Activated CD4-positive, alpha-beta memory T cell treated with anti-CD3 and anti-CD28 coated beads, Interleukin-2, amount 10 ng/mL, durations not matched to agents 7 days and 5 days (primary cell): ENCODE results near the gene COL16A1. TPM values are rescaled to one million over a fixed set of nuclear protein-coding genes. Genes with fewer than 3 reads are reported as not detected.

ENCODE experiments used
- CTCF ChIA-PET: fragments of 350-600 bp; sonication (Branson Sonifier 250); formaldehyde crosslinking; loops from one replicate; lab custom pipeline; 2021; ENCODE audit warnings: antibody characterized with exemption, inconsistent platforms; lab: Charles Lee
- POLR2A ChIA-PET: fragments of 350-600 bp; sonication (Branson Sonifier 250); formaldehyde crosslinking; loops from one replicate; lab custom pipeline; 2021; ENCODE audit warnings: antibody characterized with exemption; lab: Charles Lee
- DNase-seq: peaks from one replicate; pipeline ENCODE4 v3.0.0-alpha.2; 2020
- H3K27ac Mint-ChIP-seq: one replicate; pipeline ENCODE4 v1.8.0; 2021; ENCODE audit warnings: mild to moderate bottlenecking, mixed read lengths
- H3K27me3 Mint-ChIP-seq: one replicate; pipeline ENCODE4 v1.8.0; 2021; ENCODE audit warnings: mixed read lengths
- H3K36me3 Mint-ChIP-seq: one replicate; pipeline ENCODE4 v1.8.0; 2021; ENCODE audit warnings: low read depth, mixed read lengths
- H3K4me1 Mint-ChIP-seq: one replicate; pipeline ENCODE4 v1.8.0; 2021; ENCODE audit warnings: mixed read lengths
- H3K4me3 Mint-ChIP-seq: one replicate; pipeline ENCODE4 v1.8.0; 2021; ENCODE audit warnings: mild to moderate bottlenecking, mixed read lengths
- H3K9me3 Mint-ChIP-seq: one replicate; pipeline ENCODE4 v1.8.0; 2021; ENCODE audit warnings: mixed read lengths
- total RNA-seq, 2 experiments: library from RNA; stranded (reverse); gene quantifications; one replicate each; pipeline ENCODE4 v1.2.3, GENCODE V29; 2021

The COL16A1 gene
- total RNA-seq, 2 experiments from 2014 or later: not detected

- ChIA-PET POLR2A (interaction anchor here (0.9 to 1.0 kb wide), 2 partner anchors 40 to 44 kb away, joined by 3 to 4 read pairs; no protein-coding TSS in a partner anchor), CTCF (interaction anchor here (0.6 to 2.6 kb wide), 23 partner anchors 10 to 697 kb away, joined by 3 to 17 read pairs (median 4); partner anchors contain the start of genes ADGRB2, COL16A1 and PEF1)
- peaks cover 10% of the 10 kb centered on the region for H3K4me1 Mint-ChIP-seq
- no peak overlapping the region for H3K4me3 Mint-ChIP-seq
- no peaks in the 10 kb centered on the region for H3K9me3 Mint-ChIP-seq
- no peaks in the 10 kb centered on the region for H3K36me3 Mint-ChIP-seq
- peak; percentile 73 for DNase-seq
- H3K27ac Mint-ChIP-seq: no peak overlapping the region
- peaks cover 10% of the 10 kb centered on the region for H3K27me3 Mint-ChIP-seq
These were observed 41.5 kb upstream of the COL16A1 start for GRCh38 chr1:31745096-31745945.

GRCh38 chr1:31744165-31744888, 40.5 kb upstream of the COL16A1 start:
- peaks cover 10% of the 10 kb centered on the region for H3K27me3 Mint-ChIP-seq
- no peak for DNase-seq
- no peaks in the 10 kb centered on the region for H3K36me3 Mint-ChIP-seq
- ChIA-PET CTCF (interaction anchor here (1.3 to 2.6 kb wide), 6 partner anchors 14 to 80 kb away, joined by 4 to 17 read pairs (median 6); partner anchors contain the start of gene COL16A1), POLR2A (no interaction called here)
- H3K9me3 Mint-ChIP-seq: no peaks in the 10 kb centered on the region
- peaks cover 15% of the 10 kb centered on the region for H3K4me1 Mint-ChIP-seq
- no peak overlapping the region for H3K27ac Mint-ChIP-seq
- H3K4me3 Mint-ChIP-seq: no peak overlapping the region

GRCh38 chr1:31742462-31743212, 38.8 kb upstream of the COL16A1 start:
- DNase-seq: no peak
- Mint-ChIP-seq H3K4me1 (peaks cover 20% of the 10 kb centered on the region), H3K9me3 (no peaks in the 10 kb centered on the region), H3K27me3 (peaks cover 3% of the 10 kb centered on the region), H3K36me3 (no peaks in the 10 kb centered on the region), H3K4me3 (no peak overlapping the region), H3K27ac (no peak overlapping the region)
- ChIA-PET CTCF (interaction anchor here (1.1 kb wide), 1 partner anchor 25 kb away, joined by 3 read pairs; no protein-coding TSS in a partner anchor), POLR2A (no interaction called here)

GRCh38 chr1:31739346-31739745, 35.5 kb upstream of the COL16A1 start:
- CTCF ChIA-PET: interaction anchor here (1.0 kb wide), 1 partner anchor 78 kb away, joined by 3 read pairs; no protein-coding TSS in a partner anchor
- Mint-ChIP-seq H3K4me3 (peak overlapping the region; percentile 27), H3K36me3 (no peaks in the 10 kb centered on the region), H3K27me3 (peaks cover 2% of the 10 kb centered on the region), H3K4me1 (peaks cover 12% of the 10 kb centered on the region), H3K9me3 (no peaks in the 10 kb centered on the region), H3K27ac (peak overlapping the region; percentile 72)
- POLR2A ChIA-PET: interaction anchor here (1.5 kb wide), 1 partner anchor 11 kb away, joined by 4 read pairs; no protein-coding TSS in a partner anchor
- peak; percentile 72 for DNase-seq

GRCh38 chr1:31736675-31737074, 32.9 kb upstream of the COL16A1 start:
- Mint-ChIP-seq H3K4me3 (no peak overlapping the region), H3K27me3 (peaks cover 2% of the 10 kb centered on the region), H3K9me3 (no peaks in the 10 kb centered on the region), H3K36me3 (no peaks in the 10 kb centered on the region), H3K27ac (no peak overlapping the region), H3K4me1 (peaks cover 12% of the 10 kb centered on the region)
- ChIA-PET CTCF (no interaction called here), POLR2A (no interaction called here)
- DNase-seq: no peak

GRCh38 chr1:31735571-31735970, 31.8 kb upstream of the COL16A1 start:
- CTCF ChIA-PET: interaction anchor here (0.8 kb wide), 1 partner anchor 10 kb away, joined by 3 read pairs; no protein-coding TSS in a partner anchor
- POLR2A ChIA-PET: no interaction called here
- DNase-seq: no peak
- no peaks in the 10 kb centered on the region for H3K9me3 Mint-ChIP-seq
- no peak overlapping the region for H3K27ac Mint-ChIP-seq
- H3K27me3 Mint-ChIP-seq: peaks cover 2% of the 10 kb centered on the region
- no peaks in the 10 kb centered on the region for H3K36me3 Mint-ChIP-seq
- peaks cover 12% of the 10 kb centered on the region for H3K4me1 Mint-ChIP-seq
- H3K4me3 Mint-ChIP-seq: no peak overlapping the region

- H3K27ac Mint-ChIP-seq: no peak overlapping the region
- CTCF ChIA-PET: interaction anchor here (1.2 to 1.6 kb wide), 3 partner anchors 16 to 55 kb away, joined by 3 to 4 read pairs (median 4); no protein-coding TSS in a partner anchor
- peaks cover 8% of the 10 kb centered on the region for H3K4me1 Mint-ChIP-seq
- no peak overlapping the region for H3K4me3 Mint-ChIP-seq
- H3K27me3 Mint-ChIP-seq: peaks cover 2% of the 10 kb centered on the region
- no peaks in the 10 kb centered on the region for H3K9me3 Mint-ChIP-seq
- DNase-seq: no peak
- H3K36me3 Mint-ChIP-seq: no peaks in the 10 kb centered on the region
- POLR2A ChIA-PET: no interaction called here
These were observed 30.8 kb upstream of the COL16A1 start for GRCh38 chr1:31734582-31735107.

GRCh38 chr1:31733389-31734219, 29.8 kb upstream of the COL16A1 start:
- no peaks in the 10 kb centered on the region for H3K9me3 Mint-ChIP-seq
- no peaks in the 10 kb centered on the region for H3K4me1 Mint-ChIP-seq
- H3K36me3 Mint-ChIP-seq: no peaks in the 10 kb centered on the region
- no peak for DNase-seq
- ChIA-PET CTCF (interaction anchor here (1.2 to 1.6 kb wide), 3 partner anchors 17 to 56 kb away, joined by 3 to 4 read pairs (median 4); no protein-coding TSS in a partner anchor), POLR2A (no interaction called here)
- H3K27ac Mint-ChIP-seq: no peak overlapping the region
- H3K27me3 Mint-ChIP-seq: peaks cover 2% of the 10 kb centered on the region
- H3K4me3 Mint-ChIP-seq: no peak overlapping the region

- H3K4me3 Mint-ChIP-seq: no peak overlapping the region
- H3K36me3 Mint-ChIP-seq: no peaks in the 10 kb centered on the region
- no peaks in the 10 kb centered on the region for H3K9me3 Mint-ChIP-seq
- H3K4me1 Mint-ChIP-seq: no peaks in the 10 kb centered on the region
- DNase-seq: no peak
- POLR2A ChIA-PET: no interaction called here
- peaks cover 2% of the 10 kb centered on the region for H3K27me3 Mint-ChIP-seq
- CTCF ChIA-PET: interaction anchor here (1.5 kb wide), 1 partner anchor 18 kb away, joined by 3 read pairs; no protein-coding TSS in a partner anchor
- H3K27ac Mint-ChIP-seq: no peak overlapping the region
These were observed 29.0 kb upstream of the COL16A1 start for GRCh38 chr1:31732751-31733289.

- Mint-ChIP-seq H3K36me3 (no peaks in the 10 kb centered on the region), H3K4me3 (no peak overlapping the region), H3K27ac (no peak overlapping the region), H3K27me3 (peaks cover 2% of the 10 kb centered on the region), H3K9me3 (no peaks in the 10 kb centered on the region), H3K4me1 (no peaks in the 10 kb centered on the region)
- CTCF ChIA-PET: no interaction called here
- no peak for DNase-seq
- POLR2A ChIA-PET: no interaction called here
These were observed 28.5 kb upstream of the COL16A1 start for GRCh38 chr1:31732343-31732742.

GRCh38 chr1:31731049-31731565, 27.3 kb upstream of the COL16A1 start:
- Mint-ChIP-seq H3K9me3 (no peaks in the 10 kb centered on the region), H3K4me3 (no peak overlapping the region), H3K36me3 (no peaks in the 10 kb centered on the region), H3K27ac (no peak overlapping the region), H3K4me1 (no peaks in the 10 kb centered on the region), H3K27me3 (no peaks in the 10 kb centered on the region)
- CTCF ChIA-PET: no interaction called here
- DNase-seq: no peak
- POLR2A ChIA-PET: no interaction called here
